ENCODE measurements around the gene GNMT.
A peak's percentile ranks its signal among the peaks of the same experiment; 100 is the strongest.

The GNMT gene

GRCh38 chr6:42963179-42963854 lies 2.8 kb downstream of the GNMT start:
- Histone ChIP-seq H3K27me3 (ENCODE audit: insufficient read depth, poor library complexity, severe bottlenecking) (no peaks in the 10 kb centered on the region), H3K4me3 (replicated peaks; ENCODE audit: insufficient read depth, low read length) (no peak overlapping the region), H3K27ac (replicated peaks) (no peak overlapping the region)
- no peak for DNase-seq (ENCODE audit: low read depth in 1 of 2, low spot score in 1 of 2)
- TF ChIP-seq GABPA (IDR thresholded peaks at IDR 0.05; ENCODE audit: low read depth) (no peak), CTCF (IDR thresholded peaks at IDR 0.05; ENCODE audit: insufficient read depth, low read length) (no peak), POLR2AphosphoS5 (IDR thresholded peaks at IDR 0.05; ENCODE audit: low read depth) (no peak), SPI1 (IDR thresholded peaks at IDR 0.05; ENCODE audit: borderline replicate concordance, low read depth) (no peak), REST (IDR thresholded peaks at IDR 0.05; ENCODE audit: insufficient replicate concordance, low read depth) (no peak)

GRCh38 chr6:42963855-42964605 lies 3.5 kb downstream of the GNMT start:
- no peak overlapping the region for H3K27ac ChIP-seq (replicated peaks)
- no peak overlapping the region for H3K4me3 ChIP-seq (replicated peaks; ENCODE audit: insufficient read depth, low read length)
- TF ChIP-seq SPI1 (IDR thresholded peaks at IDR 0.05; ENCODE audit: borderline replicate concordance, low read depth) (no peak), POLR2AphosphoS5 (IDR thresholded peaks at IDR 0.05; ENCODE audit: low read depth) (no peak), GABPA (IDR thresholded peaks at IDR 0.05; ENCODE audit: low read depth) (no peak), CTCF (IDR thresholded peaks at IDR 0.05; ENCODE audit: insufficient read depth, low read length) (peak; percentile 5), REST (IDR thresholded peaks at IDR 0.05; ENCODE audit: insufficient replicate concordance, low read depth) (no peak)
- H3K27me3 ChIP-seq (ENCODE audit: insufficient read depth, poor library complexity, severe bottlenecking) = no peaks in the 10 kb centered on the region
- peak in 1 of 2 experiments; percentile 51 for DNase-seq (ENCODE audit: low read depth in 1 of 2, low spot score in 1 of 2)

GRCh38 chr6:42966571-42966970 lies 6.0 kb downstream of the GNMT start:
- DNase-seq (ENCODE audit: low read depth in 1 of 2, low spot score in 1 of 2) = no peak
- Histone ChIP-seq H3K27ac (replicated peaks) (no peak overlapping the region), H3K4me3 (replicated peaks; ENCODE audit: insufficient read depth, low read length) (no peak overlapping the region), H3K27me3 (ENCODE audit: insufficient read depth, poor library complexity, severe bottlenecking) (no peaks in the 10 kb centered on the region)
- TF ChIP-seq POLR2AphosphoS5 (IDR thresholded peaks at IDR 0.05; ENCODE audit: low read depth) = no peak
- peak; percentile 27; the same call in 1 of the 2 replicates for TF ChIP-seq SPI1 (IDR thresholded peaks at IDR 0.05; ENCODE audit: borderline replicate concordance, low read depth)

GRCh38 chr6:42967228-42967627 lies 6.7 kb downstream of the GNMT start:
- DNase-seq (ENCODE audit: low read depth in 1 of 2, low spot score in 1 of 2) = no peak
- Histone ChIP-seq H3K27ac (replicated peaks) (no peak overlapping the region), H3K27me3 (ENCODE audit: insufficient read depth, poor library complexity, severe bottlenecking) (no peaks in the 10 kb centered on the region), H3K4me3 (replicated peaks; ENCODE audit: insufficient read depth, low read length) (no peak overlapping the region)
- TF ChIP-seq REST (IDR thresholded peaks at IDR 0.05; ENCODE audit: insufficient replicate concordance, low read depth) (no peak), CTCF (IDR thresholded peaks at IDR 0.05; ENCODE audit: insufficient read depth, low read length) (no peak), GABPA (IDR thresholded peaks at IDR 0.05; ENCODE audit: low read depth) (no peak), POLR2AphosphoS5 (IDR thresholded peaks at IDR 0.05; ENCODE audit: low read depth) (no peak), SPI1 (IDR thresholded peaks at IDR 0.05; ENCODE audit: borderline replicate concordance, low read depth) (no peak)

Measured in HL-60 (cell line).